Stimulated activated CD8-positive, alpha-beta memory T cell treated with anti-CD3 and anti-CD28 coated beads, Interleukin-7, amount 100 ng/mL, for 4 hours (primary cell): Measurements from ENCODE around the gene NRP2.

Experiments
- DNase-seq, 2 donors: peaks; one replicate each; pipeline ENCODE4 v3.0.0-alpha.2; 2020; ENCODE audit warnings: low read depth in 2 of 2

The NRP2 gene

GRCh38 chr2:205752924-205753323, 70.6 kb downstream of the NRP2 start:
- no peak for DNase-seq

- DNase-seq, result no peak
These were observed 72.1 kb downstream of the NRP2 start for GRCh38 chr2:205754285-205754923.

- no peak for DNase-seq
These were observed 72.6 kb downstream of the NRP2 start for GRCh38 chr2:205754924-205755321.

- DNase-seq, result no peak
These were observed 73.6 kb downstream of the NRP2 start for GRCh38 chr2:205755923-205756322.

- no peak for DNase-seq
These were observed 75.0 kb downstream of the NRP2 start for GRCh38 chr2:205757271-205757670.

- DNase-seq, result no peak
These were observed 75.8 kb downstream of the NRP2 start for GRCh38 chr2:205758051-205758450.

- DNase-seq, result no peak
These were observed 76.2 kb downstream of the NRP2 start for GRCh38 chr2:205758500-205758899.

- DNase-seq, result no peak
These were observed 77.0 kb downstream of the NRP2 start for GRCh38 chr2:205759257-205759656.

- no peak for DNase-seq
These were observed 77.4 kb downstream of the NRP2 start for GRCh38 chr2:205759732-205760131.

- DNase-seq, result no peak
These were observed 77.9 kb downstream of the NRP2 start for GRCh38 chr2:205760157-205760556.

- DNase-seq, result no peak
These were observed 79.1 kb downstream of the NRP2 start for GRCh38 chr2:205761421-205761820.

GRCh38 chr2:205762881-205763280, 80.6 kb downstream of the NRP2 start:
- DNase-seq, result no peak

- no peak for DNase-seq
These were observed 81.5 kb downstream of the NRP2 start for GRCh38 chr2:205763708-205764211.

- no peak for DNase-seq
These were observed 82.0 kb downstream of the NRP2 start for GRCh38 chr2:205764270-205764746.

- no peak for DNase-seq
These were observed 82.8 kb downstream of the NRP2 start for GRCh38 chr2:205765151-205765550.

- peak; percentile 13 to 25 for DNase-seq
These were observed 84.6 kb downstream of the NRP2 start for GRCh38 chr2:205766779-205767359.

- no peak for DNase-seq
These were observed 85.3 kb downstream of the NRP2 start for GRCh38 chr2:205767617-205768016.

GRCh38 chr2:205768341-205768740, 86.0 kb downstream of the NRP2 start:
- no peak for DNase-seq

- DNase-seq, result no peak
These were observed 86.7 kb downstream of the NRP2 start for GRCh38 chr2:205768815-205769494.

- no peak for DNase-seq
These were observed 87.2 kb downstream of the NRP2 start for GRCh38 chr2:205769495-205769850.

GRCh38 chr2:205769879-205770278, 87.6 kb downstream of the NRP2 start:
- no peak for DNase-seq

- no peak for DNase-seq
These were observed 88.3 kb downstream of the NRP2 start for GRCh38 chr2:205770577-205770976.

GRCh38 chr2:205771031-205771430, 88.7 kb downstream of the NRP2 start:
- no peak for DNase-seq
